ENCODE results near the gene BRD9.

The BRD9 gene

GRCh38 chr5:821504-821903 is 71.1 kb downstream of the BRD9 start:
- no peak overlapping the region for H3K4me3 ChIP-seq (ENCODE audit: extremely low read depth, insufficient read depth, low read length, poor library complexity, severe bottlenecking)
- 85% methylated on average over 5 of the region's 8 CpGs for WGBS, 2 experiments (ENCODE audit: insufficient coverage in 2 of 2)
- no peaks in the 10 kb centered on the region for H3K36me3 ChIP-seq (ENCODE audit: control insufficient read depth, insufficient read depth, low read length)
- H3K4me1 ChIP-seq (ENCODE audit: control insufficient read depth, insufficient read depth, low read length, poor library complexity, severe bottlenecking): no peaks in the 10 kb centered on the region
- no peaks in the 10 kb centered on the region for H3K9me3 ChIP-seq (ENCODE audit: control insufficient read depth, low read length)
- H3K27ac ChIP-seq (ENCODE audit: low read depth, low read length, severe bottlenecking): no peak overlapping the region

- H3K4me3 ChIP-seq (ENCODE audit: extremely low read depth, insufficient read depth, low read length, poor library complexity, severe bottlenecking): no peak overlapping the region
- H3K4me1 ChIP-seq (ENCODE audit: control insufficient read depth, insufficient read depth, low read length, poor library complexity, severe bottlenecking): no peaks in the 10 kb centered on the region
- H3K27ac ChIP-seq (ENCODE audit: low read depth, low read length, severe bottlenecking): no peak overlapping the region
- no peaks in the 10 kb centered on the region for H3K36me3 ChIP-seq (ENCODE audit: control insufficient read depth, insufficient read depth, low read length)
- 86 to 94% methylated on average over 2 of the region's 3 CpGs for WGBS, 2 experiments (ENCODE audit: insufficient coverage in 2 of 2)
- no peaks in the 10 kb centered on the region for H3K9me3 ChIP-seq (ENCODE audit: control insufficient read depth, low read length)
These were observed 72.4 kb downstream of the BRD9 start for GRCh38 chr5:820245-820644.

GRCh38 chr5:819078-819477 is 73.5 kb downstream of the BRD9 start:
- Histone ChIP-seq H3K4me3 (ENCODE audit: extremely low read depth, insufficient read depth, low read length, poor library complexity, severe bottlenecking) (no peak overlapping the region), H3K4me1 (ENCODE audit: control insufficient read depth, insufficient read depth, low read length, poor library complexity, severe bottlenecking) (no peaks in the 10 kb centered on the region), H3K36me3 (ENCODE audit: control insufficient read depth, insufficient read depth, low read length) (no peaks in the 10 kb centered on the region), H3K27ac (ENCODE audit: low read depth, low read length, severe bottlenecking) (no peak overlapping the region), H3K9me3 (ENCODE audit: control insufficient read depth, low read length) (no peaks in the 10 kb centered on the region)
- WGBS, 2 experiments (ENCODE audit: insufficient coverage in 2 of 2): 95 to 97% methylated on average over 3 of the region's 3 CpGs

GRCh38 chr5:816176-816575 is 76.4 kb downstream of the BRD9 start:
- Histone ChIP-seq H3K27ac (ENCODE audit: low read depth, low read length, severe bottlenecking) (no peak overlapping the region), H3K4me1 (ENCODE audit: control insufficient read depth, insufficient read depth, low read length, poor library complexity, severe bottlenecking) (no peaks in the 10 kb centered on the region), H3K36me3 (ENCODE audit: control insufficient read depth, insufficient read depth, low read length) (no peaks in the 10 kb centered on the region), H3K4me3 (ENCODE audit: extremely low read depth, insufficient read depth, low read length, poor library complexity, severe bottlenecking) (no peak overlapping the region), H3K9me3 (ENCODE audit: control insufficient read depth, low read length) (no peaks in the 10 kb centered on the region)
- WGBS, 2 experiments (ENCODE audit: insufficient coverage in 2 of 2): 95 to 99% methylated on average over 13 to 14 of the region's 15 CpGs

- no peak overlapping the region for H3K27ac ChIP-seq (ENCODE audit: low read depth, low read length, severe bottlenecking)
- no peaks in the 10 kb centered on the region for H3K36me3 ChIP-seq (ENCODE audit: control insufficient read depth, insufficient read depth, low read length)
- no peak overlapping the region for H3K4me3 ChIP-seq (ENCODE audit: extremely low read depth, insufficient read depth, low read length, poor library complexity, severe bottlenecking)
- no peaks in the 10 kb centered on the region for H3K4me1 ChIP-seq (ENCODE audit: control insufficient read depth, insufficient read depth, low read length, poor library complexity, severe bottlenecking)
- no CpG with 5 or more reads among the region's 3 CpGs for WGBS, 2 experiments (ENCODE audit: insufficient coverage in 2 of 2)
- H3K9me3 ChIP-seq (ENCODE audit: control insufficient read depth, low read length): no peaks in the 10 kb centered on the region
These were observed 77.2 kb downstream of the BRD9 start for GRCh38 chr5:815449-815848.

Measured in mesodermal cell (in vitro differentiated cells).